ENCODE data around the gene LMAN2L.

The LMAN2L gene, protein sequence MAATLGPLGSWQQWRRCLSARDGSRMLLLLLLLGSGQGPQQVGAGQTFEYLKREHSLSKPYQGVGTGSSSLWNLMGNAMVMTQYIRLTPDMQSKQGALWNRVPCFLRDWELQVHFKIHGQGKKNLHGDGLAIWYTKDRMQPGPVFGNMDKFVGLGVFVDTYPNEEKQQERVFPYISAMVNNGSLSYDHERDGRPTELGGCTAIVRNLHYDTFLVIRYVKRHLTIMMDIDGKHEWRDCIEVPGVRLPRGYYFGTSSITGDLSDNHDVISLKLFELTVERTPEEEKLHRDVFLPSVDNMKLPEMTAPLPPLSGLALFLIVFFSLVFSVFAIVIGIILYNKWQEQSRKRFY

DNA sequence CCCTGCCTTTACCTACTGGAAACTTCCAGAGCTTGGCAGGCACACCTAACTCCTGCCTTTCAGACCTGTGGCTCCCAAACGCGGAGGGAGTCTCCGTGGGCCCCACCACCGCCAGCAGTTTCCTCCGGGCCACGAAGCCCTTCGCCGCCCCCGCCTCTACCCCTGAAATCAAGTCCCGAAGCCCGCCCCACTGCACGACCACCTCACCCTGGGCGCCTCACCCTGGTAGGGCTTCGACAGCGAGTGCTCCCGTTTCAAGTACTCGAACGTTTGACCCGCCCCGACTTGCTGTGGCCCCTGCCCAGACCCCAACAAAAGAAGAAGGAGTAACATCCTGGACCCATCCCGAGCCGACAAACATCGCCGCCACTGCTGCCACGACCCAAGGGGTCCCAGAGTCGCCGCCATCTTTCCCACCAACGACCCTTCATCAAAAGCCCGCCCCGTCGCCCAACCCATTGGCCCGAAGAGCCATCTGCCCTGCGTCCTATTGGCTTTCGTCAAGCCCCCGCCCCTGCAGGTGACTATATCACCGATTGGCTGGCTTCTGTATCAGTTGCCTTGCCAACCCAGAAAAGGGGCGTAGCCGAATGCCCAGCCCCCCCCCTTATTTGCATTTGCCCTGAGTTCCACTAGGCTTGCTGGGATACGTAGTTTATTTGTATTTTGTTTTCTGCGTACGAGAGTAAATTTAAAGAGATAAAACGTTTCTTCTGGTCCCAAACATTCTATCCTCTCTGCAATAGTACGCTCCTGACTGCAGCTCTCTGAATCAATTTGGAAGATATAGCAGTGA is at the start of gene LMAN2L:
Gene LMAN2L (minus strand): TSS at position 432 of the 796 bp plus-strand sequence. CDS start 24 bp downstream, at position 408.
- peak; percentile 95 to 96 for DNase-seq

DNA sequence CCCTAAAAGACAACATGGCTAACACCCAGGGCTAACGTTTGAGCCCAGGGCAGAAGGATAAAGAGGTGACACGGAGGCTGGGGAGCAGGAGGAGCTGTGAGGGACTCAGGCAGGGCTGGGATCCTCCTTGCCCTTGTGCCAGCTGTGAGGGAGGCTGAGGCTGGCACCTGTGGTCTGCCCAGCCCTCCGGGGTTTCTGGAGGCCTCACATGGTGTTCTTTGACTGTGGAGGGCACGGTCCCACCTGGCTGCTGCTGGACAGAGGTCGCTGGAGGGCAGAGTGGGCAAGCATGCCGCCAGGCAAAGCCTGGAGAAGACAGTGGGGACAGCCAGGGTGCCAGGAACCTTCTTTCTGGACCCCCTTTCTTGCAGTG is 49.4 kb upstream of the LMAN2L start:
- no peak for DNase-seq

- no peak for DNase-seq
Measured at GRCh38 chr2:96788442-96789244, 48.8 kb upstream of the LMAN2L start.

GRCh38 chr2:96787411-96787810 is 47.5 kb upstream of the LMAN2L start:
- DNase-seq = no peak

DNA sequence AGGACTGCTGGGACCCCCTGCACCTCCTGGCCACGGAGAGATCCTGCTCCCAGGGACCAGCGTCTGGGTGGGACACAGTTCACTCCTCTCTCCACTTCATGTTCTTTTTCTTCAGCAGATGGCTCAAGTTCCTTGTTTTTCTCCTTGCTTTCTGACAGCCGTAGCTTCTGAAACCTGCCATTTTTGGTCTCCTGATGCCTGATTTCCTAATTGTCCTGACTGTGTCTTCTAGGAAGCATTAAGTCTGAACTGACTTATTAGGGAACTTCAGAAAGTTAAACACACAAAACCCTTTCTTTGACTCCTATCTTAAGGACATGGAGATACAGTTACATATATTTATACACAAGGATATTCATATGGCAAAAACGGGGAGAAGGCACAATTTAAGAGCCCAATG is 43.5 kb upstream of the LMAN2L start:
- DNase-seq = no peak

GRCh38 chr2:96775160-96775559 is 35.3 kb upstream of the LMAN2L start:
- no peak for DNase-seq

GRCh38 chr2:96773922-96774321 is 34.1 kb upstream of the LMAN2L start:
- DNase-seq = peak; percentile 32 to 54

- DNase-seq = peak; percentile 17 to 38
Measured at GRCh38 chr2:96772903-96773671, 33.2 kb upstream of the LMAN2L start.

DNA sequence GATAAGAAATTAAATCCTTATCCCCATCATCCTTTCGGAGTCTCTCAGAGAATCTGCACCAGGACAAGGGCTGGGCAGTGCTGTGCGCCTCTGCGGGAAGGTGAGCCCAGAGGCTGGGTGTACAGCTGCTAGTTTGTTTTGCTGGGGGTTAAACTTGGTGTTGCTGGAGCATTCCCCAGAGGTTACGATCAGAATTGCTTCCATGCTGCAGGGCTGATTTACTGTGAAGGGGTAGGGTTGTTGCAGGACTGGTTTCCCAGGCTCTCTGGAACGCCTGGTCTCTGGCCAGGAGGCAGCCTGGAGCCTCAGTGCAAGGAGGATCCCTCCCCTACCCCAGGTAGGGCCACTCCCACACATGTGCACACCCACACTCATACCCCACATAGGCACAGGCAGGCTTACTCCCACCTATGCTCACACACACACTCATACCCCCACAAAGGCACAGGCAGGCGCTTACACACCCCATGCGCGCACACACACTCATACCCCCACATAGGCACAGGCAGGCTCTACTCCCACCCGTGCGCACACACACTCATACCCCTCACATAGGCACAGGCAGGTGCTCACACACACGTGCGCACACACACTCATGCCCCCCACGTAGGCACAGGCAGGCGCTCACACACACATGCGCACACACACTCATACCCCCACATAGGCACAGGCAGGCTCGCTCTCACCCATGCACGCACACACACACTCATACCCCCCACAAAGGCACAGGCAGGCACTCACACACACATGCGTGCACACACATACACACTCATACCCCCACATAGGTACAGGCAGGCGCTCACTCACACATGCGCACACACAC is 32.1 kb upstream of the LMAN2L start:
- no peak for DNase-seq

DNA sequence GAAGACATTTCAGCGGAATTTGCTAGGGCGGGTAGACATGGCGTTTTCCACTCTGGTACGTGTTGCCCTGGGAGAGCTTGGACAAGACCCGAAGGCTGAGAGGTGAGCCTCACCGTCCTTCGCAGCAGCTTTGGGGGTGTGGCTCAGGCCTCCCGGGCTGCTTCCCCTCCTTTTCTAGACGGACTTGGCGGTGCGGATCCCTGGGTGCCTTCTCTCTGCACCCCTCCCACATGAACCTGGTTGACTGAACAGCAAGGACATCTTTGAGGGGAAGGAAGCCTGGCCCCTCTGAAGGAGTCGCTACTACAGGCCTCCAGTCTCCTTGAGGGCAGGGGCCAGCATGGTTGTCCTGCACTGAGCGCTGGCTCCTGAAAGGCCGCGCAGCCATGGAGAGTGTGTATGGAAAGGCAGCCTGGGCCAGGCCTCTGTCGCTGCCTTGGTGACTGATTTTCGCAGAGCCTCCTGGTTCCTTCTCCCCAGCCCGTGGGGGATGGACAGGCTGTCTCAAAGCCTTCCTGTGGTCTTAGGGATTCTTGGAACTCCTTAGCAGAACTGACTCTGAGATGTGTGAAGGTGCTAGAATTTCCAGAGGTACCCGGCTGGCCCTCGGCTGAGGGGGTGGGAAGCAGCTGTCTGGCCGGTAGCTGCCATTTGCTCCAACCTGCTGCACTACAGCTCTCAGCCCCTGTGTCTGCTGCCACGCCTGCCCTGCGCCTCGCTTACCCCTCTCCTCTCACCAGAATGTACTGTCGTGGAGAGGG is 30.8 kb upstream of the LMAN2L start:
- DNase-seq = no peak

GRCh38 chr2:96769814-96770213 is 29.9 kb upstream of the LMAN2L start:
- DNase-seq = no peak

DNA sequence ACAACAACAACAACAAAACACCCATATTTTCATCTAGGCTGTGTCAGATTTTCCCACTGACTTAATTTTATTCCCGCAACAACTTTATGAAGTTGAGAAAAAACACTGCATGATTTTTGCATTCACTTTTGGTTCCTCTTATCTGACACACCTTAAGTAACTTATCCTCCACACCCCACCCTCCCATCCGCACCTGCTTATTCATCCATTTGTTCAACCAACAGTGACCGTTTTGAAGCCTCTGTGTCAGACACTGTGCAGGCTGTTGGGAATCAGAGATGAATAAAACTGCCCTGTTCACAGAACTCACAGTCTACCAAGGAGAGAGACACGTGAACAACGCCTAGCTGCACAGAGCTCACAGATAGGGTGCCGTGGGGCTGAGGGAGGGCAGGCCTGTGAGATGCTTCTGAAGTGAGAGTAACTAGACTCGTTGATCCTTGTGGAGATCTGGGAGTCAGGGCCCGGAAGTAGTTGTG is 28.3 kb upstream of the LMAN2L start:
- no peak for DNase-seq

DNA sequence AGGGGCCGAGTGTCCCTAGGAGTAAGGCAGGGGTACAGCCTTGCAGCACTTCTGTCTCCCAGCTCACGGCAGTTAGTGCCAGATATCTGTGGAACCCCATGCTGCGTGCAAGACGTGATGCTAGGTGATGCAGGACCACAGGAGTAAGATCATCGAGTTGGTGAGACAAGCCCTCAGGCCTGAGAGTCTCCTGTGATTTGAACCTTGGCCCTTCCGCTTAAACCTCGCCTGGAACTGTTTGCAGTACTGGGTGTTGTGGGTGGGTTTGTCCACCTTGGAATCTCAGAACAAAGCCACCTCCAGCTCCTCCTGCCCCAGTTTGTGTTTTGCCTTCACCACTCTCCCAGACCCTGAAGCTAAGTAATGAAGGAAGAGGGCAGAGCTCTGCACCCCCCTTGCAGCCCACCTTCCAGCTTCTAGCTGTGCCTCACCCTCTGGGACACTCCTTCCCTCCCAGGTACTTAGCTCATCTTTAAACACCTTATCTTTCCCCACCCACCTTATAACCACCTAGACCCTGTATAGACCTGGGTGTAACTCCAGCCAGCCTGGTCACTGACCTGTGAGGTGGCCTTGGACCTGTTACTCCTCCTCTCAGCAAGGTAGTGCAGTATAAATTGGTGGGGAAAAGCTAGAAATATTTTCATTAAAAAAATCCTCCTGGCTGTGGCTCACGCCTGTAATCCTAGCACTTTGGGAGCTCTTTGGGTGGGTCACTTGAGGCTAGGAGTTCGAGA is 27.4 kb upstream of the LMAN2L start:
- no peak for DNase-seq

DNA sequence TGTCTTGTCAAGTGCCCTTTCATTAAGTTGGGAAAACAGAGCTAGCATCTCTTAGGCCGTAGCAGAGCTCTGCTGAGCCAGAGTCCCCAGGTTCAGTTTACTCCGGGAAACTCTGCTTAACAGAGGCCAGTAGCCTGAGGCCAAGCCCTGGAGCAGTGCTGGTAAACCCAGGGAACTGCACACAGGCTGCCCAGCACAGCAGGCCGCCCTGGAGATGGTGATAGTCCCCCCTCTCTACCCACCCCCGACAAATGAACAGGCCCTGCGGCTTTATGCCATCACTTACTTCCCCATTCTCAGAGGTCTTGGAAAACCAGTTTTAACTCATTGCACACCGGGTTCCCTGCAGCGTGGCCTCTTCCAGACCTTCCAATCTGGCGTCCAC is 24.4 kb upstream of the LMAN2L start:
- DNase-seq = no peak

DNA sequence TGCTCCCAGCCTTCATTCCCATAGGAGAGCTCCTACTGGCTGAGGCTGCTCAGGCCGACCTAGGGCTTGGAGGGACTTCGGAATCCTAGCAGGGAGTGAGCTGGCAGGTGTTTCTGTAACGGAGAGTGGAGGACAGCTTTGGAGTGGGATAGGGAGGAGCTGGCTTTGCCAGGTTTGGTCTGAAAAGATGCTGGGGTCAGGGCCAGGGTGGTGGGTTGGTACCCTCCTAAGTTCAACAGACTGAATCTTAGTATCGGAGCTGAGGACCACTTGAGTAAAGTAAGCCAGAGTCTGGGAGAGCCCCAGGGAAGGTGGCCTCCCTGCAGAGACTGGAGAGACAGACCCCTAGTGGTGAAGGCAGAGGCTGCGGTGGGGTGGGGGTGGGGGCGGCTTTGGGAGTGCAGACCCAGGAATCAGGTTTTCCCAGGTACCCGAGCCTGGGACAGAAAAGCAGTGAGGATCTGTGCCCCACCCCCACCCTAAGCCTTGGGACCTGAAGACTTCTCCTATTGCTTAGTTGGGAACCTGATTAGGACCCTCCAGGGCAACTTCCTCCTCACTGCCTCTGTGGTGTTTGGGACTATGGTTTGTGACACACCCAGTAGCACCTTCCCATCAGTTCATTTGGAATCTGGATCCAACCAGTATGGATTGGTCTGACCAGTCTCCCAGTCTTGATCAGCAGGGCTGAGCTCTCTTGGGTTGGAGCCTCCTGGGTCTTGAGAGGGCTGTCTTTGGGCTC is 23.8 kb upstream of the LMAN2L start:
- no peak for DNase-seq

DNA sequence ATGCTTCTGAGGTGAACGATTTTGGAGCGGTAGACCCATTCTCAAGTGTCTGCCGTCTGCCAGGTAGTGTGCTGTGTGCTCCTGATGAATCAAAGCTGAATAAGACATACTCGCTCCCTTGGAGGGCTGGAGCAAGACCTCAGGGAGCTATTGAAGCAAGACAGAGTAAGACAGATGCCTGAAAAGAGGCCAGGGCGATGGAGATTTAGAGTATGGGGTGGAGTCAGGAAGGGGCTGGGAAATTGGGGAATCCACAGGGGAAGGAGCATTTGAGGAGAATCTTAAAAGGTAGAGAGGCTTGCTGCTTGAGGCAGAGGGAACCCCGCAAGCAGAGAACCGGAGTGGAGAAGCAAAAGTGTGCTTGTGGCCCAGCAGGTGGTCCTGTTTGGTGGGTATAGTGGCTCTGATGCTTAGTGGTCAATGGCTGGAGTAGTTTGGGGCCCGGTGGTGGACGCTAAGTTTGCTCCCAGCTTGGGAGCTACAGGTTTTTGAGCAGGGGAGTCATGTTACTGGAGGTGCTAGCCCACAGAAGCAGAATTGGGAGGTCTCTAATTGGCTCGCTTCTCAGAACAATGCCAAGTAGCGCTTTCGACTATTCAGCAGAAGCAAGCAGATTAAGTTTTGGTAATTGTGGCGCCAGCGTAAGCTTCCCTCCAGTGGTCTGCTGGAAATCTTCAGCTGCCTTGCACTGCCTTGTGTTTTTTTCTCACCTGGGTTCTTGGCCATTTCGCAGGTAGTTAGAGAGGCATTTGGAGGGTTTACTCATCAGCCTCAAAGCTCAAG is 22.9 kb upstream of the LMAN2L start:
- DNase-seq = no peak

DNA sequence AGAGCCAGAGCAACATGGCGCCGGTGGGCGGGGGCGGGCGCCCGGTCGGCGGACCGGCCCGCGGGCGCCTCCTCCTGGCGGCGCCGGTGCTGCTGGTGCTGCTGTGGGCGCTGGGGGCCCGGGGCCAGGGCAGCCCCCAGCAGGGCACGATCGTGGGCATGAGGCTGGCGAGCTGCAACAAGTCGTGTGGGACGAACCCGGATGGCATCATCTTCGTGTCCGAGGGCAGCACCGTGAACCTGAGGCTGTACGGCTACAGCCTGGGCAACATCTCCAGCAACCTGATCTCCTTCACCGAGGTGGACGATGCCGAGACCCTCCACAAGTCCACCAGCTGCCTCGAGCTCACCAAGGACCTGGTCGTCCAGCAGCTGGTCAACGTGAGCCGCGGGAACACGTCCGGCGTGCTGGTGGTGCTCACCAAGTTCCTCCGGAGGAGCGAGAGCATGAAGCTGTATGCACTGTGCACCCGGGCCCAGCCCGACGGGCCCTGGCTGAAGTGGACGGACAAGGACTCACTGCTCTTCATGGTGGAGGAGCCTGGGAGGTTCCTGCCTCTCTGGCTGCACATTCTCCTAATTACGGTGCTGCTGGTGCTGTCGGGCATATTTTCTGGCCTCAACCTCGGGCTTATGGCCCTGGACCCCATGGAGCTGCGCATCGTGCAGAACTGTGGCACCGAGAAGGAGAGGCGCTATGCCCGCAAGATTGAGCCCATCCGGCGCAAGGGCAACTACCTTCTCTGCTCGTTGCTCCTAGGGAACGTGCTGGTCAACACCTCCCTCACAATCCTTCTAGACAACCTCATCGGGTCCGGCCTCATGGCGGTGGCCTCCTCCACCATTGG is 21.3 kb upstream of the LMAN2L start:
- DNase-seq = peak; percentile 56 to 63

Data from activated CD4-positive, alpha-beta T cell treated with anti-CD3 and anti-CD28 coated beads, Interleukin-2, amount 50 U/mL, for 4 hours (primary cell).